ENCODE data around the gene BICD1.
"Not testable (repeated sequence)": the region's sequence is repeated elsewhere in the genome, so short reads cannot be mapped to it uniquely, and the experiment has no call there.

The BICD1 gene

GRCh38 chr12:32183650-32184049 lies 77.0 kb downstream of the BICD1 start:
- Histone ChIP-seq H3K27ac (ENCODE audit: low read length) (no peak overlapping the region), H3K4me3 (ENCODE audit: low read depth in 1 of 2, low read length in 2 of 2) (no peak overlapping the region), H3K79me2 (ENCODE audit: insufficient read depth, low read length) (0 out of 2 replicates have a peak, but pooled peaks cover 2% of the 10 kb centered on the region), H3K4me1 (ENCODE audit: insufficient read depth, low read length) (no peaks in the 10 kb centered on the region), H3K4me2 (ENCODE audit: insufficient read depth, low read length) (no peak overlapping the region), H4K20me1 (ENCODE audit: insufficient read depth, low read length) (no peaks in the 10 kb centered on the region), H3K9me3 (ENCODE audit: insufficient read depth, low read length, severe bottlenecking) (no peaks in the 10 kb centered on the region), H3K9ac (ENCODE audit: low read depth, low read length) (no peak overlapping the region), H2AFZ (ENCODE audit: low read depth, low read length) (no peak overlapping the region), H3K27me3 (ENCODE audit: insufficient read depth, low read length, poor library complexity) (no peaks in the 10 kb centered on the region), H3K36me3 (ENCODE audit: insufficient read depth, low read length) (no peaks in the 10 kb centered on the region)
- ATAC-seq (ENCODE audit: insufficient read depth, low read depth), result no peak
- no peak for DNase-seq
- TF ChIP-seq CTCF (IDR thresholded peaks at IDR 0.05; ENCODE audit: borderline replicate concordance, extremely low read depth, low read length, poor library complexity, severe bottlenecking), result no peak
- no peak for TF ChIP-seq EZH2 (IDR thresholded peaks at IDR 0.05; ENCODE audit: borderline replicate concordance, low read depth, low read length, severe bottlenecking)

GRCh38 chr12:32187127-32187526 lies 80.5 kb downstream of the BICD1 start:
- H3K36me3 ChIP-seq (ENCODE audit: insufficient read depth, low read length); H3K4me2 ChIP-seq (ENCODE audit: insufficient read depth, low read length); ATAC-seq (ENCODE audit: insufficient read depth, low read depth): not testable (repeated sequence)

GRCh38 chr12:32191445-32191844 lies 84.8 kb downstream of the BICD1 start:
- H3K27me3 ChIP-seq (ENCODE audit: insufficient read depth, low read length, poor library complexity), result no peaks in the 10 kb centered on the region
- H3K27ac ChIP-seq (ENCODE audit: low read length), result no peak overlapping the region
- TF ChIP-seq EZH2 (IDR thresholded peaks at IDR 0.05; ENCODE audit: borderline replicate concordance, low read depth, low read length, severe bottlenecking), result no peak
- H3K9me3 ChIP-seq (ENCODE audit: insufficient read depth, low read length, severe bottlenecking), result peaks cover 9% of the 10 kb centered on the region
- H3K4me3 ChIP-seq (ENCODE audit: low read depth in 1 of 2, low read length in 2 of 2), result no peak overlapping the region
- H3K4me2 ChIP-seq (ENCODE audit: insufficient read depth, low read length), result no peak overlapping the region
- H4K20me1 ChIP-seq (ENCODE audit: insufficient read depth, low read length), result no peaks in the 10 kb centered on the region
- no peak overlapping the region for H2AFZ ChIP-seq (ENCODE audit: low read depth, low read length)
- H3K9ac ChIP-seq (ENCODE audit: low read depth, low read length), result no peak overlapping the region
- H3K79me2 ChIP-seq (ENCODE audit: insufficient read depth, low read length), result no peaks in the 10 kb centered on the region
- DNase-seq (no peak), ATAC-seq (ENCODE audit: insufficient read depth, low read depth) (no peak)
- H3K4me1 ChIP-seq (ENCODE audit: insufficient read depth, low read length), result no peaks in the 10 kb centered on the region
- no peaks in the 10 kb centered on the region for H3K36me3 ChIP-seq (ENCODE audit: insufficient read depth, low read length)

More at GRCh38 chr12:32187127-32187526, 80.5 kb downstream of the BICD1 start:
- not testable (repeated sequence) for H3K27me3 ChIP-seq (ENCODE audit: insufficient read depth, low read length, poor library complexity); H3K9me3 ChIP-seq (ENCODE audit: insufficient read depth, low read length, severe bottlenecking); H3K4me3 ChIP-seq (ENCODE audit: low read depth in 1 of 2, low read length in 2 of 2); H4K20me1 ChIP-seq (ENCODE audit: insufficient read depth, low read length); H3K9ac ChIP-seq (ENCODE audit: low read depth, low read length); H3K27ac ChIP-seq (ENCODE audit: low read length); H3K79me2 ChIP-seq (ENCODE audit: insufficient read depth, low read length); DNase-seq; H3K4me1 ChIP-seq (ENCODE audit: insufficient read depth, low read length); H2AFZ ChIP-seq (ENCODE audit: low read depth, low read length)

GRCh38 chr12:32196250-32197198 lies 89.9 kb downstream of the BICD1 start:
- Histone ChIP-seq H3K9ac (ENCODE audit: low read depth, low read length) (no peak overlapping the region), H2AFZ (ENCODE audit: low read depth, low read length) (no peak overlapping the region), H3K9me3 (ENCODE audit: insufficient read depth, low read length, severe bottlenecking) (peaks cover 14% of the 10 kb centered on the region), H3K4me2 (ENCODE audit: insufficient read depth, low read length) (no peak overlapping the region), H3K27me3 (ENCODE audit: insufficient read depth, low read length, poor library complexity) (no peaks in the 10 kb centered on the region), H3K4me3 (ENCODE audit: low read depth in 1 of 2, low read length in 2 of 2) (no peak overlapping the region), H3K79me2 (ENCODE audit: insufficient read depth, low read length) (no peaks in the 10 kb centered on the region), H3K4me1 (ENCODE audit: insufficient read depth, low read length) (no peaks in the 10 kb centered on the region), H3K27ac (ENCODE audit: low read length) (no peak overlapping the region), H4K20me1 (ENCODE audit: insufficient read depth, low read length) (no peaks in the 10 kb centered on the region), H3K36me3 (ENCODE audit: insufficient read depth, low read length) (0 out of 2 replicates have a peak, but pooled peaks cover 4% of the 10 kb centered on the region)
- ATAC-seq (ENCODE audit: insufficient read depth, low read depth) (no peak), DNase-seq (no peak)
- no peak for TF ChIP-seq EZH2 (IDR thresholded peaks at IDR 0.05; ENCODE audit: borderline replicate concordance, low read depth, low read length, severe bottlenecking)
- TF ChIP-seq CTCF (IDR thresholded peaks at IDR 0.05; ENCODE audit: borderline replicate concordance, extremely low read depth, low read length, poor library complexity, severe bottlenecking), result no peak

Measured in DND-41 (cell line).